K562 (cell line): ENCODE results near the gene NPEPL1. TPM values are rescaled to one million over a fixed set of nuclear protein-coding genes. Genes with fewer than 3 reads are reported as not detected.

Experiments
- ATAC-seq: fragments of 200-7000 bp; cut with Tn5 transposase; 3 replicates; pipeline ENCODE4 v1.9.1; 2020; ENCODE audit warnings: moderate library complexity
- BruUV-seq: library from RNA; stranded (reverse); fragments of 400-500 nt; replicated peaks from 2 replicates; lab custom pipeline; 2021; lab: Mats Ljungman, UMichigan
- CTCF ChIA-PET: fragments of 300-600 bp; formaldehyde crosslinking; extraction: SDS; loops from one replicate; lab custom pipeline; 2021; ENCODE audit warnings: low intra/inter-chr PET ratio; lab: Yijun Ruan, JAX
- POLR2A ChIA-PET: fragments of 300-600, 350-650 bp; sonication (Branson Sonifier 250); formaldehyde crosslinking; extraction: SDS; loops from one replicate; lab custom pipeline; 2021; ENCODE audit warnings: antibody characterized with exemption, inconsistent platforms; lab: Yijun Ruan, JAX
- DNase-seq, 4 experiments: peaks; one replicate each; pipeline versions ENCODE4 v3.0.0 to v3.0.0-alpha.2; 2011 to 2018; ENCODE audit warnings: low spot score in 3 of 4, mixed read lengths in 3 of 4; ENCODE audit errors: extremely low read depth in 1 of 4
- FAIRE-seq: peaks from 2 replicates; lab custom pipeline; 2011; peaks lifted over from hg19 to GRCh38; lab: Jason Lieb, UNC
- H2AFZ ChIP-seq: 2 replicates; pipeline ENCODE4 v1.6.0; 2011; ENCODE audit warnings: low read depth, low read length, control low read depth, inconsistent platforms
- H3K27ac ChIP-seq: fragments of 200-600 bp; 3 replicates; pipeline ENCODE4 v1.8.0; 2011; ENCODE audit warnings: low read depth, mild to moderate bottlenecking, control low read depth, inconsistent platforms, low read length, moderate library complexity, mixed read lengths; ENCODE audit errors: extremely low read depth
- H3K27me3 ChIP-seq, 2 experiments: fragments of 300-600 bp in 1 of 2; 2 replicates in 1 of 2; 3 replicates in 1 of 2; pipeline versions ENCODE4 v1.6.0 to v1.8.0; 2011; ENCODE audit warnings: inconsistent platforms in 2 of 2, low read length in 2 of 2, mild to moderate bottlenecking in 1 of 2, mixed read lengths in 1 of 2, moderate library complexity in 1 of 2; ENCODE audit not compliant: control insufficient read depth in 2 of 2, insufficient read depth in 2 of 2
- H3K36me3 ChIP-seq: fragments of 300-600 bp; 3 replicates; pipeline ENCODE4 v1.8.0; 2011; ENCODE audit warnings: mild to moderate bottlenecking, low read length, inconsistent platforms; ENCODE audit not compliant: control insufficient read depth, insufficient read depth
- H3K4me1 ChIP-seq, 2 experiments: fragments of 200-600 bp in 1 of 2; replicated peaks in 1 of 2; 2 replicates in 1 of 2; 3 replicates in 1 of 2; pipeline versions ENCODE4 v1.5.1 to v1.8.0; 2011; ENCODE audit warnings: inconsistent platforms in 2 of 2, low read length in 2 of 2, mild to moderate bottlenecking in 1 of 2, mixed read lengths in 1 of 2, moderate library complexity in 1 of 2; ENCODE audit not compliant: control insufficient read depth in 2 of 2, insufficient read depth in 2 of 2
- H3K4me2 ChIP-seq: 2 replicates; pipeline ENCODE4 v1.6.1; 2011; ENCODE audit warnings: low read length, control low read depth, inconsistent platforms, mixed read lengths; ENCODE audit not compliant: insufficient read depth
- H3K4me3 ChIP-seq: fragments of 200-600 bp; sonication (generic), shearing (Covaris generic); 2 replicates; pipeline ENCODE4 v1.5.1; 2016; ENCODE audit warnings: control low read depth, inconsistent platforms
- H3K79me2 ChIP-seq: fragments of 200-600 bp; 3 replicates; pipeline ENCODE4 v1.8.0; 2011; ENCODE audit warnings: low read length, inconsistent platforms; ENCODE audit not compliant: control insufficient read depth, insufficient read depth
- H3K9ac ChIP-seq, 2 experiments: 2 replicates each; pipeline versions ENCODE4 v1.6.0 to v1.6.1; 2011; ENCODE audit warnings: low read depth in 2 of 2, low read length in 2 of 2, control low read depth in 1 of 2, inconsistent platforms in 1 of 2, mild to moderate bottlenecking in 1 of 2, mixed read lengths in 1 of 2; ENCODE audit not compliant: insufficient read depth in 1 of 2
- H3K9me1 ChIP-seq: one replicate; pipeline ENCODE4 v1.6.0; 2011; ENCODE audit warnings: inconsistent platforms, mild to moderate bottlenecking, low read length, moderate library complexity; ENCODE audit not compliant: control insufficient read depth, insufficient read depth
- H3K9me3 ChIP-seq: replicated peaks from 2 replicates; pipeline ENCODE4 v1.5.1; 2011; ENCODE audit warnings: low read depth, low read length, inconsistent platforms; ENCODE audit not compliant: control insufficient read depth, insufficient read depth
- H4K20me1 ChIP-seq: replicated peaks from 2 replicates; pipeline ENCODE4 v1.6.1; 2011; ENCODE audit warnings: low read length, inconsistent platforms, mixed read lengths; ENCODE audit not compliant: control insufficient read depth, insufficient read depth
- BRCA1 ChIP-seq, 2 experiments: fragments of 450-650 bp in 1 of 2; sonication (generic) in 1 of 2; formaldehyde crosslinking in 1 of 2; IDR thresholded peaks; 2 replicates each; pipeline versions ENCODE4 v1.5.0 to v1.6.1; 2017 to 2020; ENCODE audit warnings: mild to moderate bottlenecking in 1 of 2, missing genetic modification reagents in 1 of 2
- EGR1 ChIP-seq: fragments of 450-650 bp; conservative IDR thresholded peaks from 2 replicates; pipeline ENCODE4 v1.6.1; 2017; ENCODE audit warnings: mild to moderate bottlenecking
- KAT2B ChIP-seq: IDR thresholded peaks from one replicate; pipeline ENCODE4 v1.6.1; 2012; ENCODE audit warnings: low read depth, mild to moderate bottlenecking, control low read depth, inconsistent platforms, low read length, moderate library complexity
- NFIC ChIP-seq: fragments of 450-650 bp; IDR thresholded peaks from 2 replicates; pipeline ENCODE4 v1.6.1; 2017; ENCODE audit warnings: mild to moderate bottlenecking, inconsistent platforms
- PHTF2 ChIP-seq: fragments of 250-450 bp; sonication (Bioruptor Pico); IDR thresholded peaks from 2 replicates; pipeline ENCODE4 v1.5.0; 2021; ENCODE audit warnings: mild to moderate bottlenecking
- WGBS: fragments of 100-300 bp; shearing (Covaris generic); methylation state at CpG from one replicate; pipeline ENCODE4 v1.1.6; 2016; ENCODE audit warnings: low coverage, mixed read lengths; ENCODE audit not compliant: insufficient coverage; ENCODE audit errors: missing lambda C conversion rate; 5-methylcytosine and 5-hydroxymethylcytosine counted together
- in situ Hi-C: fragments of 300-500 bp; cut with MboI; formaldehyde crosslinking; loops from 4 replicates; pipeline ENCODE4 v1.15.0; 2018; ENCODE audit warnings: inconsistent platforms, mixed read lengths
- intact Hi-C: fragments of 100-400 bp; cut with micrococcal nuclease; formaldehyde crosslinking; loops from 2 replicates; pipeline ENCODE4 v1.14.2; 2022
- polyA plus RNA-seq, 8 experiments: library from polyadenylated mRNA; depleted of rRNA in 4 of 8; stranded (reverse) in 5 of 8; unstranded in 3 of 8; fragments of >200 nt; fragmentation: Nextera tagmentation in 2 of 8; fragmentation: Illumina TruSeq in 1 of 8; extraction: Ambion mirVana in 2 of 8; extraction: Trizol in 1 of 8; gene quantifications; 2 replicates each; pipeline versions ENCODE4 v1.2.1 to v1.2.3, GENCODE V29; 2011 to 2014; ENCODE audit warnings: inconsistent platforms in 1 of 8, missing spikeins in 1 of 8
- total RNA-seq, 7 experiments: library from RNA; depleted of rRNA in 6 of 7; stranded (reverse); fragments of >200 nt in 6 of 7; fragmentation: Illumina TruSeq in 2 of 7; extraction: Trizol in 2 of 7; gene quantifications; 2 replicates each; pipeline versions ENCODE4 v1.2.1 to v1.2.3, GENCODE V29; 2011 to 2021; ENCODE audit warnings: low replicate concordance in 1 of 7
- TF ChIP-seq, protein P1 (sequence below): sonication (generic); formaldehyde crosslinking; IDR thresholded peaks from 2 replicates; pipeline ENCODE4 v1.8.1; 2023; ENCODE audit warnings: mild to moderate bottlenecking, missing genetic modification reagents
- TF ChIP-seq, protein P2 (sequence below), 3 experiments: fragments of 200-800 bp in 1 of 3; fragments of 250-450 bp in 1 of 3; fragments of 450-650 bp in 1 of 3; sonication (Bioruptor Pico) in 1 of 3; sonication (Bioruptor generic) in 1 of 3; formaldehyde crosslinking in 1 of 3; IDR thresholded peaks; 2 replicates each; pipeline versions ENCODE4 v1.6.1 to v1.8.0; 2016 to 2022; ENCODE audit warnings: mild to moderate bottlenecking in 2 of 3, missing genetic modification characterization in 2 of 3, missing compliant biosample characterization in 1 of 3, moderate library complexity in 1 of 3

Gene NPEPL1
- total and polyA plus RNA-seq, 9 of the 15 experiments (the other 6 are each of a cell fraction or from before 2014, with no cell fraction given): 0.04 to 5.6 (median 0.94) TPM

DNA sequence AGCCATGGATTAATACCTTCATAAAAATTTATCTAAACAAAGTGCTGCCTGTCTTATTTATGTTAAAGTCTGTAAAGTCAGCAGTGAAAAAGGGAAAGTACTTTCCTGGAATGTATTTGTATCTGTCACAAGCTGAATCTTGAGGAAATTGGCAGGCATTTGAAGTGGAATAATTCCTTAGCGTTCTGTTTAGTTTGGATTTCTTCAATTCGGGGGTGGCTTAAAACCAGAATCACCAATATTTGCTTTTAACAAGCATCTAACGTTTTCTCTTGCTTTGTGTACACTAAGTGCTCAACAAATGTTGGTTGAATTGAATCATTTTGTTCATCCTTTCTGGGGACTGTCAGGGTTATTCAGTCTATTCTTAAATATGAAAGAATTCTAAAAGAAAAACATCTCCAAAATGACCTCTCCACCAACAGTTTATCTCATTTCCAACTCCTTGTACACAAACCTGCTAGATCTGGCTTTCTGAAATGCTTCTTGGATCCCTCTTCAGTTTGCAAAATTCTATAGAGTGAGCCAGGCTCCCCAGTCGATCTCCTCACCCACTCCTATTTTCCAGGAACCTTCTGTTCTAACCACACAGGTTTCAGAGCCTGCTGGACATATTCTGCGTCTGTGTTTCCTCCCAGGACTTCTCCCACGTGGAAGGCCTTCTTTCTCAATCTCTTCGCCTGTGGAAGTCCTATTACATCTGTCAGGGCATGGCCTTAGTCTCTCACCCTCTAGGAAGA lies 2.0 kb upstream of the NPEPL1 start (continued):
- TF ChIP-seq BRCA1 (IDR thresholded peaks at IDR 0.05): no peak
- TF ChIP-seq BRCA1 (CRISPR knock-in tag; IDR thresholded peaks at IDR 0.05): no peak
- TF ChIP-seq, protein P1, sequence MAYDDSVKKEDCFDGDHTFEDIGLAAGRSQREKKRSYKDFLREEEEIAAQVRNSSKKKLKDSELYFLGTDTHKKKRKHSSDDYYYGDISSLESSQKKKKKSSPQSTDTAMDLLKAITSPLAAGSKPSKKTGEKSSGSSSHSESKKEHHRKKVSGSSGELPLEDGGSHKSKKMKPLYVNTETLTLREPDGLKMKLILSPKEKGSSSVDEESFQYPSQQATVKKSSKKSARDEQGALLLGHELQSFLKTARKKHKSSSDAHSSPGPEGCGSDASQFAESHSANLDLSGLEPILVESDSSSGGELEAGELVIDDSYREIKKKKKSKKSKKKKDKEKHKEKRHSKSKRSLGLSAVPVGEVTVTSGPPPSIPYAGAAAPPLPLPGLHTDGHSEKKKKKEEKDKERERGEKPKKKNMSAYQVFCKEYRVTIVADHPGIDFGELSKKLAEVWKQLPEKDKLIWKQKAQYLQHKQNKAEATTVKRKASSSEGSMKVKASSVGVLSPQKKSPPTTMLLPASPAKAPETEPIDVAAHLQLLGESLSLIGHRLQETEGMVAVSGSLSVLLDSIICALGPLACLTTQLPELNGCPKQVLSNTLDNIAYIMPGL: no peak
- TF ChIP-seq KAT2B: no peak
- no peak for TF ChIP-seq PHTF2 (CRISPR knock-in tag)

GRCh38 chr20:58691773-58692578 lies 624 bp upstream of the NPEPL1 start:
- no peak for FAIRE-seq
- Histone ChIP-seq H3K9ac (no peak overlapping the region; a peak in 1 of 4 replicates), H4K20me1 (no peaks in the 10 kb centered on the region), H2AFZ (no peak overlapping the region), H3K27ac (no peak overlapping the region), H3K27me3 (no peaks in the 10 kb centered on the region; a peak in 1 of 5 replicates), H3K4me3 (no peak overlapping the region), H3K9me3 (no peaks in the 10 kb centered on the region), H3K9me1 (peaks cover 6% of the 10 kb centered on the region), H3K4me2 (no peak overlapping the region), H3K79me2 (no peaks in the 10 kb centered on the region), H3K4me1 (peaks cover 0 to 23% of the 10 kb centered on the region in 2 experiments; a peak in 3 of 5 replicates), H3K36me3 (no peaks in the 10 kb centered on the region; the same call in 2 of the 3 replicates)
- POLR2A ChIA-PET: interaction anchor here (0.6 kb wide), 1 partner anchor 14 kb away, joined by 4 read pairs; no protein-coding TSS in a partner anchor
- in situ Hi-C loops: no loop called here
- no TSS peak for BruUV-seq
- intact Hi-C loops: no loop called here
- peak in 2 of 4 experiments; percentile 23 to 24 for DNase-seq
- ATAC-seq: no peak
- CTCF ChIA-PET: interaction anchor here (0.6 kb wide), 1 partner anchor 513 kb away, joined by 6 read pairs; no protein-coding TSS in a partner anchor
- peak; percentile 60 for TF ChIP-seq EGR1
- no peak for TF ChIP-seq NFIC
- TF ChIP-seq, protein P2, sequence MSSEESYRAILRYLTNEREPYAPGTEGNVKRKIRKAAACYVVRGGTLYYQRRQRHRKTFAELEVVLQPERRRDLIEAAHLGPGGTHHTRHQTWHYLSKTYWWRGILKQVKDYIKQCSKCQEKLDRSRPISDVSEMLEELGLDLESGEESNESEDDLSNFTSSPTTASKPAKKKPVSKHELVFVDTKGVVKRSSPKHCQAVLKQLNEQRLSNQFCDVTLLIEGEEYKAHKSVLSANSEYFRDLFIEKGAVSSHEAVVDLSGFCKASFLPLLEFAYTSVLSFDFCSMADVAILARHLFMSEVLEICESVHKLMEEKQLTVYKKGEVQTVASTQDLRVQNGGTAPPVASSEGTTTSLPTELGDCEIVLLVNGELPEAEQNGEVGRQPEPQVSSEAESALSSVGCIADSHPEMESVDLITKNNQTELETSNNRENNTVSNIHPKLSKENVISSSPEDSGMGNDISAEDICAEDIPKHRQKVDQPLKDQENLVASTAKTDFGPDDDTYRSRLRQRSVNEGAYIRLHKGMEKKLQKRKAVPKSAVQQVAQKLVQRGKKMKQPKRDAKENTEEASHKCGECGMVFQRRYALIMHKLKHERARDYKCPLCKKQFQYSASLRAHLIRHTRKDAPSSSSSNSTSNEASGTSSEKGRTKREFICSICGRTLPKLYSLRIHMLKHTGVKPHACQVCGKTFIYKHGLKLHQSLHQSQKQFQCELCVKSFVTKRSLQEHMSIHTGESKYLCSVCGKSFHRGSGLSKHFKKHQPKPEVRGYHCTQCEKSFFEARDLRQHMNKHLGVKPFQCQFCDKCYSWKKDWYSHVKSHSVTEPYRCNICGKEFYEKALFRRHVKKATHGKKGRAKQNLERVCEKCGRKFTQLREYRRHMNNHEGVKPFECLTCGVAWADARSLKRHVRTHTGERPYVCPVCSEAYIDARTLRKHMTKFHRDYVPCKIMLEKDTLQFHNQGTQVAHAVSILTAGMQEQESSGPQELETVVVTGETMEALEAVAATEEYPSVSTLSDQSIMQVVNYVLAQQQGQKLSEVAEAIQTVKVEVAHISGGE (CRISPR knock-in tag; IDR thresholded peaks at IDR 0.05): peak in 1 of 3 experiments; percentile 36; a peak in 1 of 6 replicates
- 85% methylated on average over 14 of the region's 31 CpGs for WGBS
